HG02588 (cell line): ENCODE data around the gene ZFYVE28.
"Not testable (repeated sequence)": the region's sequence is repeated elsewhere in the genome, so short reads cannot be mapped to it uniquely, and the experiment has no call there.

ENCODE experiments used
- ATAC-seq: cut with Tn5 transposase; IDR thresholded peaks from one replicate; pipeline ENCODE4 v1.9.1; 2021; ENCODE audit warnings: mild to moderate bottlenecking, moderate library complexity; ENCODE audit not compliant: unreplicated experiment

ZFYVE28 gene

GRCh38 chr4:2417765-2418649, at the start of gene ZFYVE28:
ZFYVE28 (minus strand) TSS chr4:2418645; CDS start chr4:2418323, 322 bp downstream.
- ATAC-seq: peak; percentile 17

GRCh38 chr4:2465544-2465943, 47.1 kb upstream of the ZFYVE28 start:
- not testable (repeated sequence) for ATAC-seq

- no peak for ATAC-seq
Observed at GRCh38 chr4:2465032-2465431, 46.6 kb upstream of the ZFYVE28 start.

GRCh38 chr4:2462992-2463762, 44.7 kb upstream of the ZFYVE28 start:
- ATAC-seq: no peak

- ATAC-seq: peak; percentile 72
Observed at GRCh38 chr4:2462218-2462991, 44.0 kb upstream of the ZFYVE28 start.

- no peak for ATAC-seq
Observed at GRCh38 chr4:2461246-2461960, 43.0 kb upstream of the ZFYVE28 start.

GRCh38 chr4:2459589-2460349, 41.3 kb upstream of the ZFYVE28 start:
- no peak for ATAC-seq

GRCh38 chr4:2458546-2459491, 40.4 kb upstream of the ZFYVE28 start:
- ATAC-seq: no peak

GRCh38 chr4:2457481-2458295, 39.2 kb upstream of the ZFYVE28 start:
- no peak for ATAC-seq

GRCh38 chr4:2451821-2452785, 33.7 kb upstream of the ZFYVE28 start:
- no peak for ATAC-seq

GRCh38 chr4:2451036-2451520, 32.6 kb upstream of the ZFYVE28 start:
- no peak for ATAC-seq

- no peak for ATAC-seq
Observed at GRCh38 chr4:2450394-2451035, 32.1 kb upstream of the ZFYVE28 start.

GRCh38 chr4:2449511-2450392, 31.3 kb upstream of the ZFYVE28 start:
- no peak for ATAC-seq

- no peak for ATAC-seq
Observed at GRCh38 chr4:2449051-2449450, 30.6 kb upstream of the ZFYVE28 start.

- no peak for ATAC-seq
Observed at GRCh38 chr4:2448589-2448988, 30.1 kb upstream of the ZFYVE28 start.
